OCI-LY1 (cell line): Measurements from ENCODE around the gene SLC26A2.

Experiments
- H2AFZ ChIP-seq: fragments of 200-600 bp; sonication (generic), shearing (Covaris generic); 2 replicates; pipeline ENCODE4 v1.6.0; 2014; ENCODE audit warnings: antibody characterized with exemption, mild to moderate bottlenecking, low read length
- H3F3A ChIP-seq: fragments of 200-600 bp; sonication (generic), shearing (Covaris generic); 2 replicates; pipeline ENCODE4 v1.6.0; 2014; ENCODE audit warnings: mild to moderate bottlenecking, antibody characterized with exemption, low read length, moderate library complexity; ENCODE audit not compliant: insufficient read depth
- H3K27ac ChIP-seq: fragments of 200-600 bp; sonication (generic); 2 replicates; pipeline ENCODE4 v1.5.1; 2014; ENCODE audit warnings: low read length, mixed run types, mild to moderate bottlenecking, low read depth; ENCODE audit not compliant: poor library complexity, severe bottlenecking
- H3K27me3 ChIP-seq: fragments of 200-600 bp; sonication (generic); 2 replicates; pipeline ENCODE4 v1.6.0; 2014; ENCODE audit warnings: antibody characterized with exemption, mild to moderate bottlenecking, low read length, moderate library complexity; ENCODE audit not compliant: insufficient read depth
- H3K36me3 ChIP-seq: fragments of 200-600 bp; sonication (generic); 2 replicates; pipeline ENCODE4 v1.6.1; 2014; ENCODE audit warnings: mild to moderate bottlenecking, antibody characterized with exemption, low read length, moderate library complexity, mixed read lengths; ENCODE audit not compliant: insufficient read depth
- H3K4me1 ChIP-seq: fragments of 200-600 bp; sonication (generic); 2 replicates; pipeline ENCODE4 v1.5.1; 2014; ENCODE audit warnings: mild to moderate bottlenecking, low read length, moderate library complexity; ENCODE audit not compliant: insufficient read depth, severe bottlenecking
- H3K4me2 ChIP-seq: fragments of 200-600 bp; sonication (generic), shearing (Covaris generic); 2 replicates; pipeline ENCODE4 v1.6.1; 2014; ENCODE audit warnings: low read length
- H3K4me3 ChIP-seq: fragments of 200-600 bp; sonication (generic); 2 replicates; pipeline ENCODE4 v1.5.1; 2014; ENCODE audit warnings: low read length, low read depth, mild to moderate bottlenecking, mixed read lengths; ENCODE audit not compliant: poor library complexity, severe bottlenecking
- H3K79me2 ChIP-seq: fragments of 200-600 bp; shearing (Covaris generic); 2 replicates; pipeline ENCODE4 v1.6.1; 2016; ENCODE audit warnings: mixed run types, low read length, mixed read lengths; ENCODE audit not compliant: insufficient read depth
- H3K9ac ChIP-seq: fragments of 200-600 bp; sonication (generic), shearing (Covaris generic); 2 replicates; pipeline ENCODE4 v1.6.1; 2014; ENCODE audit warnings: mild to moderate bottlenecking, low read length, mixed read lengths
- H3K9me2 ChIP-seq: fragments of 200-600 bp; sonication (generic), shearing (Covaris generic); 2 replicates; pipeline ENCODE4 v1.6.1; 2014; ENCODE audit warnings: low read depth, mild to moderate bottlenecking, low read length, mixed read lengths
- H3K9me3 ChIP-seq: fragments of 200-600 bp; shearing (Covaris generic); 2 replicates; pipeline ENCODE4 v1.6.1; 2014; ENCODE audit warnings: low read length, mixed read lengths
- H4K20me1 ChIP-seq: fragments of 200-600 bp; sonication (generic), shearing (Covaris generic); 2 replicates; pipeline ENCODE4 v1.6.0; 2016; ENCODE audit warnings: mild to moderate bottlenecking, low read length; ENCODE audit not compliant: insufficient read depth
- EZH2 ChIP-seq: fragments of 200-600 bp; sonication (generic), shearing (Covaris generic); IDR thresholded peaks from 2 replicates; pipeline ENCODE4 v1.8.0; 2017; ENCODE audit warnings: borderline replicate concordance, mixed run types, mild to moderate bottlenecking, antibody characterized with exemption, low read length, moderate library complexity, mixed read lengths
- TF ChIP-seq, protein P1 (sequence below): fragments of 200-600 bp; sonication (generic), shearing (Covaris generic); IDR thresholded peaks from 2 replicates; pipeline ENCODE4 v1.5.1; 2017; ENCODE audit warnings: mild to moderate bottlenecking, antibody characterized with exemption, low read length, moderate library complexity, mixed read lengths

The SLC26A2 gene

DNA sequence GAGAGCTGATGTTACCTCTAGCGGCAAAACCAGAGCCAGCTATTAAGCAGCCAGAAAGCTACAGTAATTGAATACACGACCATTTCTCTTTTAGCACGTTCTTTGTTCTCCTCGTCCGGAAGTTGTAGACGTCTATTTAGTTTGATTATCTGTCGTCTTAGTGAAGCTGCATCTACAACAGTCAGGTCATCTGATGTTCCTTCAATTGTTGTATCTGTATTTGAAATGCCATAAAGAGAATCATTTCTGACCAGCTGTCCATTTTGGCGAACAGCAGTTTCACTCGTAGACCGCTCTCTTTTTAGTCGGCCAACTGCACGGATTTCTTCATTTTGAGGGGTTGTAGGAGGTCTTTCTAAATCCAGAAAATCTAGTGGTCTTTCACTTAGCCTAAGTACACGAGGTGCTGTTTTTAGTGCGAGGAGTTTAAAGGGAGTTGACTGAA is 28.5 kb upstream of the SLC26A2 start:
- H3K9ac ChIP-seq: no peak overlapping the region
- H3K4me2 ChIP-seq: no peak overlapping the region
- no peaks in the 10 kb centered on the region for H3K9me2 ChIP-seq
- no peaks in the 10 kb centered on the region for H3K27me3 ChIP-seq
- H3K9me3 ChIP-seq: no peaks in the 10 kb centered on the region
- H3F3A ChIP-seq: no peaks in the 10 kb centered on the region
- no peaks in the 10 kb centered on the region for H4K20me1 ChIP-seq
- no peak overlapping the region for H3K4me3 ChIP-seq
- no peak overlapping the region for H3K27ac ChIP-seq
- H3K4me1 ChIP-seq: no peaks in the 10 kb centered on the region
- TF ChIP-seq EZH2: no peak
- TF ChIP-seq, protein P1, sequence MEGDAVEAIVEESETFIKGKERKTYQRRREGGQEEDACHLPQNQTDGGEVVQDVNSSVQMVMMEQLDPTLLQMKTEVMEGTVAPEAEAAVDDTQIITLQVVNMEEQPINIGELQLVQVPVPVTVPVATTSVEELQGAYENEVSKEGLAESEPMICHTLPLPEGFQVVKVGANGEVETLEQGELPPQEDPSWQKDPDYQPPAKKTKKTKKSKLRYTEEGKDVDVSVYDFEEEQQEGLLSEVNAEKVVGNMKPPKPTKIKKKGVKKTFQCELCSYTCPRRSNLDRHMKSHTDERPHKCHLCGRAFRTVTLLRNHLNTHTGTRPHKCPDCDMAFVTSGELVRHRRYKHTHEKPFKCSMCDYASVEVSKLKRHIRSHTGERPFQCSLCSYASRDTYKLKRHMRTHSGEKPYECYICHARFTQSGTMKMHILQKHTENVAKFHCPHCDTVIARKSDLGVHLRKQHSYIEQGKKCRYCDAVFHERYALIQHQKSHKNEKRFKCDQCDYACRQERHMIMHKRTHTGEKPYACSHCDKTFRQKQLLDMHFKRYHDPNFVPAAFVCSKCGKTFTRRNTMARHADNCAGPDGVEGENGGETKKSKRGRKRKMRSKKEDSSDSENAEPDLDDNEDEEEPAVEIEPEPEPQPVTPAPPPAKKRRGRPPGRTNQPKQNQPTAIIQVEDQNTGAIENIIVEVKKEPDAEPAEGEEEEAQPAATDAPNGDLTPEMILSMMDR: no peak
- no peak overlapping the region for H2AFZ ChIP-seq
- no peaks in the 10 kb centered on the region for H3K79me2 ChIP-seq
- H3K36me3 ChIP-seq: no peaks in the 10 kb centered on the region

DNA sequence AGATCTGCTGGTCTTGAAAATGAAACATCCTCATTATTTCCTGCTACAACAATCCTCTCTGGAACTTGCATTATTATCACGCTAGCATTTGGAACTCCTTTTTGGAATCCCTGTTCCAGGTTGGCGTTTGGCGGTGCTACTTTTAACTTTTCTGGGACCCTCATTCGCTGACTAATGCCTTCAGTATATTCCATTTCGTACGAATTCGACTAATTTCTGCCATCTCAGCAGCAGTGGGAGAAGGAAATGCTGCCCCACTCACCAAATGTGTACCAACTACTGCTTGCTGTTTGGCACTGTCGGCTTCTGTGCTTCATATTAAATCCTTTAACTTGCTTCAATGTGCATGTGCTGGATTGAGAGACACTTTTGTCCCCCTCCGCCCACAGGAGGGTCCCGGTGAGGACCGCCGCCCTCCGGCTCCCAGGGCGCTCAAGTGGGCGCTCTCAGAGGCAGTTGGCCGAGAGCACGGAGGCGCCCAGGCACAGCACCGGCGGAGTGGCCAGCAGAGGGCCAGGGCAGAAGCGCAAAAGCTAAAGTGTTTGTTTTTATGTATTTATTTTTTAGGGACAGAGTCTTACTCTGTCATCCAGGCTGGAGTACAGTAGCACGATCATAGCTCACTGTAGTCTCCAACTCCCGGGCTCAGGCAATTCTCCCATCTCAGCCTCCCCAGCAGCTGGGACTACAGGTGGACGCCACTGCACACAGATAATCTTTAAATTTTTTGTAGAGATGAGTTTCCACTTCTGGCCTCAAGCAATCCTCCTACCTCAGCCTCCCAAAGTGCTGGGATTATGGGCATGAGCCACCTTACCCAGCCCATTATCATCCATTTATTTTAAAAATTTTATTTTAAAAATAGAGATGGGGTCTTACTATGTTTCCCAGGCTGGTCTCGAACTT is 27.9 kb upstream of the SLC26A2 start:
- TF ChIP-seq, protein P1: no peak
- TF ChIP-seq EZH2: no peak
- H3F3A ChIP-seq: no peaks in the 10 kb centered on the region
- no peaks in the 10 kb centered on the region for H3K79me2 ChIP-seq
- no peak overlapping the region for H3K27ac ChIP-seq
- H3K9ac ChIP-seq: no peak overlapping the region
- no peaks in the 10 kb centered on the region for H3K36me3 ChIP-seq
- no peak overlapping the region for H2AFZ ChIP-seq
- H3K9me2 ChIP-seq: no peaks in the 10 kb centered on the region
- H3K9me3 ChIP-seq: no peaks in the 10 kb centered on the region
- H3K4me3 ChIP-seq: no peak overlapping the region
- no peaks in the 10 kb centered on the region for H4K20me1 ChIP-seq
- no peak overlapping the region for H3K4me2 ChIP-seq
- H3K4me1 ChIP-seq: no peaks in the 10 kb centered on the region
- no peaks in the 10 kb centered on the region for H3K27me3 ChIP-seq

DNA sequence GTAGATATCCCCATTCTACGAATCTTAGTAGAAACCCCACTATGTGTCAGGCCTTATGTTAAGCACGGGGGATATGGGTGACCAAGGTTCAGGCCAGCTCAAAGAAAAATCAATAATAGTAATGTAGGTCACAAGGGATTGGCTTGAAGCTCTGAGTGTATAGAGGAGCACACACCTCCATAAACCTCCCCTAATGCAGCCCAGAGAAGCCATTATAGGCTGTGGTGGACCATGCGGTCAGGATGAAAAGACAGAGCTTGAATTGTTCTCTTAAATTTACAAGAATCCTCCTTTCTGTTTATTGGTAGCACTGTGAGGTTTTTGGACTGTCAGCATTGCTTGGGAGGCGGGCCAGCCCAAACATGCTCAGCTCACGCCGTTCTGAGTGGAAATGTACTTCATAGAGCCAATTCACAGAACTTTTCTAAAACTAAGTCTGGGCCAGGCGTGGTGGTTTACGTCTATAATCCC is 25.1 kb upstream of the SLC26A2 start:
- no peak overlapping the region for H3K27ac ChIP-seq
- no peaks in the 10 kb centered on the region for H3K4me1 ChIP-seq
- no peak overlapping the region for H3K4me3 ChIP-seq
- no peaks in the 10 kb centered on the region for H3K9me2 ChIP-seq
- no peak overlapping the region for H3K4me2 ChIP-seq
- no peaks in the 10 kb centered on the region for H3K79me2 ChIP-seq
- H2AFZ ChIP-seq: no peak overlapping the region
- H3K36me3 ChIP-seq: no peaks in the 10 kb centered on the region
- H4K20me1 ChIP-seq: no peaks in the 10 kb centered on the region
- TF ChIP-seq, protein P1: no peak
- TF ChIP-seq EZH2: no peak
- H3K9ac ChIP-seq: no peak overlapping the region
- no peaks in the 10 kb centered on the region for H3K9me3 ChIP-seq
- H3K27me3 ChIP-seq: no peaks in the 10 kb centered on the region
- no peaks in the 10 kb centered on the region for H3F3A ChIP-seq
